Chondrocyte (in vitro differentiated cells): ENCODE measurements around the gene DST. TPM values are rescaled to one million over a fixed set of nuclear protein-coding genes. Genes with fewer than 3 reads are reported as not detected.

Source experiments
- DNase-seq: peaks from one replicate; pipeline ENCODE4 v3.0.0; 2021; ENCODE audit warnings: mixed read lengths, low spot score
- H3K27ac Mint-ChIP-seq: one replicate; pipeline ENCODE4 v1.8.0; 2021; ENCODE audit warnings: mild to moderate bottlenecking, moderate library complexity, mixed read lengths; ENCODE audit not compliant: unreplicated experiment
- H3K27me3 Mint-ChIP-seq: 2 replicates; pipeline ENCODE4 v1.8.0; 2021; ENCODE audit warnings: low read depth, mixed read lengths
- H3K36me3 Mint-ChIP-seq: 2 replicates; pipeline ENCODE4 v1.8.0; 2021; ENCODE audit warnings: low read depth, mixed read lengths
- H3K4me1 Mint-ChIP-seq: 2 replicates; pipeline ENCODE4 v1.8.0; 2021; ENCODE audit warnings: low read depth, mild to moderate bottlenecking, mixed read lengths
- H3K4me3 Mint-ChIP-seq: one replicate; pipeline ENCODE4 v1.8.0; 2021; ENCODE audit warnings: mild to moderate bottlenecking, moderate library complexity, mixed read lengths; ENCODE audit not compliant: unreplicated experiment
- H3K9me3 Mint-ChIP-seq: 2 replicates; pipeline ENCODE4 v1.8.0; 2021; ENCODE audit warnings: low read depth, mixed read lengths
- total RNA-seq: library from RNA; stranded (reverse); gene quantifications from 3 replicates; pipeline ENCODE4 v1.2.1, GENCODE V29; 2021
- TF ChIP-seq, protein P1 (sequence below): fragments of 200-600 bp; sonication (generic); IDR thresholded peaks from 2 replicates; pipeline ENCODE4 v1.5.0; 2021; ENCODE audit warnings: antibody characterized with exemption, mild to moderate bottlenecking, moderate library complexity

DST gene
- total RNA-seq, 1 donor from 2014 or later: 168 TPM

DNA sequence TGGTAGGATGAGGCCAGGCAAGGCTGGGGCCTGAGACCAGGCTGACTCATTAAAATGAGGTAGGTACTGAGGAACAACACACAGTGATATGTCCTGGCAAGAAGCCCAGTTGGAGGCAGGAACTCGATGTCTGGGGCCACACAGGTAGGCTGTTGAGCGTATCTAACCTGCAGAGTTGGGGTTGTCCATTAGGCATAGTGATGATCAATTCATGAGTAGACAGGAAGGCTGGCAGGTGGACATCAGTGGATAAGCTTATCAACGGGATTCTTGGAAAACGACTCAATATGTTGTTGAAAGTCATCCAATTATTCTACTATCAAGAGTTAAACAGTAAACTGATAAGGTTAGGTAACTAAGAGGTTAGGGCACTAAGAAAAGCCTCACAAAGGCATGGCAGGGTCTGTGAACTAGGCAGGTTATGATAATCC lies 202.1 kb downstream of the DST start:
- no peak overlapping the region for H3K27ac Mint-ChIP-seq

DNA sequence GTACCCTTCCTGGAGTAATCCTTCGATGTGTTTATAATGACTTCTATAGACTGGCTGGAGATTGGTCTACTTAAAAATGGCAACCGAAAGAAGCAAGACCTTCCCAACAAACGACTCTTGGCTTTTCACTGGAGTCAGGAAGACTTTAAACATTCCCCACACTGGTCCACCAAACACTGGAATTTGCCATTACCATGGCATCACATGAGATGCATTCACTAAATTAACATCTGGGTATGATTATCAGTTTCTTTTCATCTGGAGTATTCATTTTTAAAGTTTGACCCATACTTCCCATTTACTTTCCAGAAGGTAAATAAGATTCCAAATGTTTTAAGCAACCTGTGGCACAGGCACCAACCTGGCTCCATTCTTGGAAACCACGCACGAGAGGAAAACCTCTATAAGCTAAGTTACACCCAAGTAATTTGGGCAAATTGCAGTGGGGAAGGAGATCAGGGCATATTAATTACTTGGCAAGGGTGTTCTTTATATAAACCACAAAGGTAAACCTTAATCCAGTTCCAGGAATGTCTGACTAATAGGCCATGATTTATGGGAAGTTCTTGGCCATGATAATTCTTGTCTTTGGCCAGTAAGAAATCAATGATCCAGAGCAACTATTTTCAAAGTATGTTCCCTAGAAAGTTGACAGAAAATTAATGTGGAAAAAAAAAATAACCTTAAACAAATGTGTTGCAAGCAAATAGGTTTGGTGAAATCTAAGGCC lies 205.4 kb downstream of the DST start:
- DNase-seq: no peak
- H3K27ac Mint-ChIP-seq: no peak overlapping the region

More for the DNA sequence above, 202.1 kb downstream of the DST start:
- H3K36me3 Mint-ChIP-seq: peaks cover 3% of the 10 kb centered on the region
- DNase-seq: no peak
- no peaks in the 10 kb centered on the region for H3K4me1 Mint-ChIP-seq
- H3K9me3 Mint-ChIP-seq: peaks cover 10% of the 10 kb centered on the region
- H3K4me3 Mint-ChIP-seq: no peak overlapping the region
- H3K27me3 Mint-ChIP-seq: no peaks in the 10 kb centered on the region
- TF ChIP-seq, protein P1, sequence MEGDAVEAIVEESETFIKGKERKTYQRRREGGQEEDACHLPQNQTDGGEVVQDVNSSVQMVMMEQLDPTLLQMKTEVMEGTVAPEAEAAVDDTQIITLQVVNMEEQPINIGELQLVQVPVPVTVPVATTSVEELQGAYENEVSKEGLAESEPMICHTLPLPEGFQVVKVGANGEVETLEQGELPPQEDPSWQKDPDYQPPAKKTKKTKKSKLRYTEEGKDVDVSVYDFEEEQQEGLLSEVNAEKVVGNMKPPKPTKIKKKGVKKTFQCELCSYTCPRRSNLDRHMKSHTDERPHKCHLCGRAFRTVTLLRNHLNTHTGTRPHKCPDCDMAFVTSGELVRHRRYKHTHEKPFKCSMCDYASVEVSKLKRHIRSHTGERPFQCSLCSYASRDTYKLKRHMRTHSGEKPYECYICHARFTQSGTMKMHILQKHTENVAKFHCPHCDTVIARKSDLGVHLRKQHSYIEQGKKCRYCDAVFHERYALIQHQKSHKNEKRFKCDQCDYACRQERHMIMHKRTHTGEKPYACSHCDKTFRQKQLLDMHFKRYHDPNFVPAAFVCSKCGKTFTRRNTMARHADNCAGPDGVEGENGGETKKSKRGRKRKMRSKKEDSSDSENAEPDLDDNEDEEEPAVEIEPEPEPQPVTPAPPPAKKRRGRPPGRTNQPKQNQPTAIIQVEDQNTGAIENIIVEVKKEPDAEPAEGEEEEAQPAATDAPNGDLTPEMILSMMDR: no peak

DNA sequence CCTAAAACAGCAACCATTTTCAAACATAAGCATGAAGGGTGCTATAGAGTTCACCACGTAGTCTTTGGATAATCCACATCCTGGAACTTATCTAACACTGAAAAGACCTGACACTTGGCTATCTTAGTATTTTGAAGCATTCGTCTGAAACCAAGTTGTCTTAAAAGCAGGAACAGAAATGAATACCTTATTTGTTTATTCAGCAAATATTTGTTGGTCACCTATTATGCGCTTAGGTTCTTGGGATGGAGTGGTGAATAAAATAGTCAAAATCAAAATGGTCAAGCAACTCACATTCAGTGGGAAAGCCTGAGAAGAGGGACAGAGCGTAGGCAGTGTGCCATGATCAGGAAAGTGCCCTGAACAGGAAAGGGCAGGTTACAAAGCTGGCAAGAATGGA lies 206.9 kb downstream of the DST start:
- Mint-ChIP-seq H3K9me3 (peaks cover 10% of the 10 kb centered on the region), H3K4me1 (no peaks in the 10 kb centered on the region), H3K4me3 (no peak overlapping the region), H3K27me3 (no peaks in the 10 kb centered on the region), H3K27ac (no peak overlapping the region), H3K36me3 (peaks cover 2% of the 10 kb centered on the region)
- no peak for DNase-seq
- TF ChIP-seq, protein P1: no peak

More for the DNA sequence above, 205.4 kb downstream of the DST start:
- no peak overlapping the region for H3K4me3 Mint-ChIP-seq
- peaks cover 2% of the 10 kb centered on the region for H3K36me3 Mint-ChIP-seq
- H3K9me3 Mint-ChIP-seq: peaks cover 10% of the 10 kb centered on the region
- no peaks in the 10 kb centered on the region for H3K4me1 Mint-ChIP-seq
- H3K27me3 Mint-ChIP-seq: no peaks in the 10 kb centered on the region
- TF ChIP-seq, protein P1: no peak

DNA sequence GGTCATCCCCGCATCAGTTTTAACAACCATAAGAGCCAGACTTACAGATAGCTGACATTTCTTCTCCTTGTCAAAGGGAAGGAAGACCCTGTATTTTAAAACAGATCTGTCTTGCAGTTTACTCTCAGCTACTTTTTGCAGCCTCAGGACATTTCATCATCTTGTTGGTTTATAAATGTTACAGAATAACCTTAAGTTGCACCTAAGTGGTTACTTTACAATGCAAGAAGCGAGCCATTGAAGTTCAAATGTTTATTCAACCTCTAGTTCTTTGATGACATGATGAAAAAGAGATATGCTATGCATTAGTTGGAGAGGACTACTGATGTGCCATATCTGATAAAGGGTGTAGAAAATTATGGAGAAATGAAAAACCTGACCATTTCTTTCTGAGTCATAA lies 207.4 kb downstream of the DST start:
- H3K36me3 Mint-ChIP-seq: peaks cover 2% of the 10 kb centered on the region
- no peak overlapping the region for H3K27ac Mint-ChIP-seq
- TF ChIP-seq, protein P1: no peak
- no peak for DNase-seq
- no peak overlapping the region for H3K4me3 Mint-ChIP-seq
- no peaks in the 10 kb centered on the region for H3K27me3 Mint-ChIP-seq
- H3K9me3 Mint-ChIP-seq: peaks cover 10% of the 10 kb centered on the region
- no peaks in the 10 kb centered on the region for H3K4me1 Mint-ChIP-seq

DNA sequence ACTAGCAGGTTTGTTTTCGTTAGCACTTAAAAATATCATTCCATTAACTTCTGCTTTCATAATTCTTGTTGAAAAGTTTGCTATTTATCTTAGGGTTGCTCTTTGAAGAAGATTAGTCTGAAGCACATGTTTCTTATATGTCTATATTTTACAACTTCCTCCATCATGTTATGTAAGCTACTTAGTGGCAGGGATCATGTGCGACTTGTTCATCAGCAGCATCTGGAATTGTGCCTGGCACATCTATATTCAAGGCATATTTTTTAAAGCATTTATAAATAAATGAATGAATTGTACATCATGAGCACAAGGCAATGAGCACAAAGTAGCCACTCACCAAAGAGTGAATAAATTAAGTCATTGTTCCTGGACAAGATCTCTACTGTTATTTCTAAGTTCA lies 208.1 kb downstream of the DST start:
- H3K27me3 Mint-ChIP-seq: peaks cover 2% of the 10 kb centered on the region
- no peak for DNase-seq
- H3K36me3 Mint-ChIP-seq: peaks cover 2% of the 10 kb centered on the region
- H3K4me3 Mint-ChIP-seq: no peak overlapping the region
- H3K4me1 Mint-ChIP-seq: no peaks in the 10 kb centered on the region
- H3K9me3 Mint-ChIP-seq: peaks cover 4% of the 10 kb centered on the region
- TF ChIP-seq, protein P1: no peak
- no peak overlapping the region for H3K27ac Mint-ChIP-seq
